GM23338 (cell line): ENCODE data around the gene TTC27.

Experiments
- CREB1 ChIP-seq: fragments of 250-450 bp; sonication (Bioruptor Pico); IDR thresholded peaks from 2 replicates; pipeline ENCODE4 v1.5.0; 2020; ENCODE audit warnings: low read depth, mild to moderate bottlenecking, moderate library complexity
- ETS1 ChIP-seq: IDR thresholded peaks from 2 replicates; pipeline ENCODE4 v1.6.1; 2016; ENCODE audit warnings: antibody characterized with exemption
- EZH2 ChIP-seq: fragments of 200-600 bp; sonication (generic); IDR thresholded peaks from one replicate; pipeline ENCODE4 v1.8.0; 2017; ENCODE audit warnings: antibody characterized with exemption, mild to moderate bottlenecking, low read depth; ENCODE audit not compliant: unreplicated experiment
- EZH2phosphoT487 ChIP-seq: fragments of 200-600 bp; sonication (generic); IDR thresholded peaks from one replicate; pipeline ENCODE4 v1.8.1; 2018; ENCODE audit warnings: antibody characterized with exemption; ENCODE audit not compliant: unreplicated experiment
- JUNB ChIP-seq: IDR thresholded peaks from one replicate; pipeline ENCODE4 v1.6.1; 2016; ENCODE audit warnings: antibody characterized with exemption; ENCODE audit not compliant: unreplicated experiment
- POLR2AphosphoS5 ChIP-seq: IDR thresholded peaks from 2 replicates; pipeline ENCODE4 v1.6.1; 2016; ENCODE audit warnings: antibody characterized with exemption, low read depth
- REST ChIP-seq: IDR thresholded peaks from one replicate; pipeline ENCODE4 v1.6.1; 2018; ENCODE audit warnings: antibody characterized with exemption; ENCODE audit not compliant: unreplicated experiment
- STAT1 ChIP-seq: IDR thresholded peaks from one replicate; pipeline ENCODE4 v1.6.1; 2016; ENCODE audit warnings: antibody characterized with exemption; ENCODE audit not compliant: unreplicated experiment
- ZNF114 ChIP-seq: fragments of 250-450 bp; sonication (Bioruptor Pico); IDR thresholded peaks from 2 replicates; pipeline ENCODE4 v1.5.0; 2020; ENCODE audit warnings: mild to moderate bottlenecking, moderate library complexity
- ZNF331 ChIP-seq: fragments of 250-450 bp; sonication (Bioruptor Pico); IDR thresholded peaks from 2 replicates; pipeline ENCODE4 v1.5.0; 2020; ENCODE audit warnings: low read depth, mild to moderate bottlenecking, moderate library complexity
- TF ChIP-seq, protein P1 (sequence below), 2 experiments: fragments of 200-600 bp in 1 of 2; sonication (generic) in 1 of 2; conservative IDR thresholded peaks; 2 replicates each; pipeline versions ENCODE4 v1.5.1 to v1.6.1; 2016 to 2017; ENCODE audit warnings: antibody characterized with exemption in 2 of 2, low read depth in 2 of 2, mild to moderate bottlenecking in 2 of 2, moderate library complexity in 1 of 2

DNA sequence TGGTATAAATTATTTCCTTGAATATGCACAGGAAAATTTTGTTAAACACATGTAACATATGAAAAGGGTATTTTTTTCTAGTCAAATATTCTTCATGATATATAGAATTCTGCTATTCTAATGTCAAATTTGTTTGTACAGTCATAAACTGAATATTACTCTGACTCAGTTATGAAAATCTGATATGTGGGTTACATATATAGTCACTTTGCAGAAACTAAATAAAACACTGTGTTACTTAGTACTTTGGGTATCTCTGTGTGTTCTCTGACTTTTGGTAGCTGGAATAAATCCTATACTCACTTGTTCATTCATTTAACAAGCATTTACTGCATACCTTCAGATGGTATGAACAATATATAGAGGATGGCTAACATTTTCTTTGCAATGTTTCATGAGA lies 159.4 kb downstream of the TTC27 start:
- TF ChIP-seq, protein P1, sequence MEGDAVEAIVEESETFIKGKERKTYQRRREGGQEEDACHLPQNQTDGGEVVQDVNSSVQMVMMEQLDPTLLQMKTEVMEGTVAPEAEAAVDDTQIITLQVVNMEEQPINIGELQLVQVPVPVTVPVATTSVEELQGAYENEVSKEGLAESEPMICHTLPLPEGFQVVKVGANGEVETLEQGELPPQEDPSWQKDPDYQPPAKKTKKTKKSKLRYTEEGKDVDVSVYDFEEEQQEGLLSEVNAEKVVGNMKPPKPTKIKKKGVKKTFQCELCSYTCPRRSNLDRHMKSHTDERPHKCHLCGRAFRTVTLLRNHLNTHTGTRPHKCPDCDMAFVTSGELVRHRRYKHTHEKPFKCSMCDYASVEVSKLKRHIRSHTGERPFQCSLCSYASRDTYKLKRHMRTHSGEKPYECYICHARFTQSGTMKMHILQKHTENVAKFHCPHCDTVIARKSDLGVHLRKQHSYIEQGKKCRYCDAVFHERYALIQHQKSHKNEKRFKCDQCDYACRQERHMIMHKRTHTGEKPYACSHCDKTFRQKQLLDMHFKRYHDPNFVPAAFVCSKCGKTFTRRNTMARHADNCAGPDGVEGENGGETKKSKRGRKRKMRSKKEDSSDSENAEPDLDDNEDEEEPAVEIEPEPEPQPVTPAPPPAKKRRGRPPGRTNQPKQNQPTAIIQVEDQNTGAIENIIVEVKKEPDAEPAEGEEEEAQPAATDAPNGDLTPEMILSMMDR (conservative IDR thresholded peaks at IDR 0.05; ENCODE audit: low read depth in 2 of 2), result no peak
- TF ChIP-seq EZH2phosphoT487 (no peak), POLR2AphosphoS5 (no peak), EZH2 (no peak), REST (no peak), ZNF331 (CRISPR knock-in tag) (no peak), JUNB (no peak), STAT1 (no peak), CREB1 (CRISPR knock-in tag) (no peak), ETS1 (no peak), ZNF114 (CRISPR knock-in tag) (no peak)
